Stimulated activated CD4-positive, alpha-beta T cell treated with anti-CD3 and anti-CD28 coated beads, Interleukin-1b, Interleukin-23, amount 100 ng/mL, for 4 hours (primary cell): Measurements from ENCODE around the gene VSIG8.
"Not testable (repeated sequence)": the region's sequence is repeated elsewhere in the genome, so short reads cannot be mapped to it uniquely, and the experiment has no call there.

Source experiments
- DNase-seq, 2 donors: peaks; one replicate each; pipeline ENCODE4 v3.0.0-alpha.2; 2020; ENCODE audit warnings: low read depth in 2 of 2

Gene VSIG8

GRCh38 chr1:159862557-159862956, at the start of gene VSIG8:
Gene VSIG8, minus strand, starts transcription at chr1:159862657. Its CDS starts 136 bp downstream, at chr1:159862521.
- DNase-seq: no peak

- DNase-seq: no peak
Observed at GRCh38 chr1:159911326-159912070, 49.0 kb upstream of the VSIG8 start.

- no peak for DNase-seq
Observed at GRCh38 chr1:159908031-159908940, 45.8 kb upstream of the VSIG8 start.

GRCh38 chr1:159906960-159907359, 44.5 kb upstream of the VSIG8 start:
- DNase-seq: no peak

- not testable (repeated sequence) for DNase-seq
Observed at GRCh38 chr1:159904036-159904435, 41.6 kb upstream of the VSIG8 start.

- no peak for DNase-seq
Observed at GRCh38 chr1:159902541-159902940, 40.1 kb upstream of the VSIG8 start.

- DNase-seq: no peak
Observed at GRCh38 chr1:159900755-159901360, 38.4 kb upstream of the VSIG8 start.

- DNase-seq: no peak
Observed at GRCh38 chr1:159900086-159900680, 37.7 kb upstream of the VSIG8 start, which contains the start of gene CFAP45. Gene CFAP45, minus strand, starts transcription at chr1:159900165. Its CDS starts 67 bp downstream, at chr1:159900098.

- not testable (repeated sequence) for DNase-seq
Observed at GRCh38 chr1:159899634-159900033, 37.2 kb upstream of the VSIG8 start.

GRCh38 chr1:159898527-159898926, 36.1 kb upstream of the VSIG8 start:
- DNase-seq: no peak

GRCh38 chr1:159897962-159898361, 35.5 kb upstream of the VSIG8 start:
- DNase-seq: no peak

GRCh38 chr1:159896546-159896930, 34.1 kb upstream of the VSIG8 start:
- DNase-seq: no peak

GRCh38 chr1:159895836-159896545, 33.5 kb upstream of the VSIG8 start:
- no peak for DNase-seq

- no peak for DNase-seq
Observed at GRCh38 chr1:159895286-159895685, 32.8 kb upstream of the VSIG8 start.

GRCh38 chr1:159892944-159893343, 30.5 kb upstream of the VSIG8 start:
- no peak for DNase-seq

GRCh38 chr1:159891275-159892157, 29.1 kb upstream of the VSIG8 start:
- peak; percentile 50 to 57 for DNase-seq

- no peak for DNase-seq
Observed at GRCh38 chr1:159890390-159890789, 27.9 kb upstream of the VSIG8 start.

- DNase-seq: no peak
Observed at GRCh38 chr1:159889821-159890252, 27.4 kb upstream of the VSIG8 start.

GRCh38 chr1:159889202-159889601, 26.7 kb upstream of the VSIG8 start:
- DNase-seq: no peak

- no peak for DNase-seq
Observed at GRCh38 chr1:159884296-159884695, 21.8 kb upstream of the VSIG8 start.
